HepG2 (cell line): ENCODE data around the gene PNMA6F. TPM values are rescaled to one million over a fixed set of nuclear protein-coding genes. Genes with fewer than 3 reads are reported as not detected.

Source experiments
- ATAC-seq: fragments of 200-7000 bp; cut with Tn5 transposase; 3 replicates; pipeline ENCODE4 v1.9.1; 2020; ENCODE audit warnings: mild to moderate bottlenecking, moderate library complexity
- BruUV-seq: library from RNA; stranded (reverse); fragments of 400-500 nt; replicated peaks from 2 replicates; lab custom pipeline; 2021; lab: Mats Ljungman, UMichigan
- CTCF ChIA-PET: fragments of 300-600 bp; formaldehyde crosslinking; extraction: SDS; loops from one replicate; lab custom pipeline; 2021; ENCODE audit warnings: low total read pairs, inconsistent platforms, low intra/inter-chr PET ratio; lab: Yijun Ruan, JAX
- POLR2A ChIA-PET: fragments of 350-600 bp; sonication (Branson Sonifier 250); formaldehyde crosslinking; loops from one replicate; lab custom pipeline; 2020; ENCODE audit warnings: antibody characterized with exemption, inconsistent platforms; lab: Yijun Ruan, JAX
- DNase-seq: peaks from one replicate; pipeline ENCODE4 v3.0.0-alpha.2; 2015; ENCODE audit warnings: low spot score
- FAIRE-seq: peaks from 3 replicates; lab custom pipeline; 2011; peaks lifted over from hg19 to GRCh38; lab: Jason Lieb, UNC
- H2AFZ ChIP-seq: one replicate; pipeline ENCODE4 v1.6.1; 2011; ENCODE audit warnings: low read length, inconsistent platforms
- H3K27ac ChIP-seq: fragments of 300-600 bp; 3 replicates; pipeline ENCODE4 v1.8.0; 2011; ENCODE audit warnings: mixed run types, mild to moderate bottlenecking, mixed read lengths, low read length, inconsistent platforms; ENCODE audit not compliant: insufficient read depth; ENCODE audit errors: extremely low read length
- H3K27me3 ChIP-seq, 2 experiments: fragments of 200-600 bp in 1 of 2; 2 replicates in 1 of 2; 3 replicates in 1 of 2; pipeline versions ENCODE4 v1.6.0 to v1.8.0; 2011; ENCODE audit warnings: low read length in 2 of 2, mild to moderate bottlenecking in 2 of 2, moderate library complexity in 2 of 2, inconsistent platforms in 1 of 2; ENCODE audit not compliant: insufficient read depth in 2 of 2, control insufficient read depth in 1 of 2
- H3K36me3 ChIP-seq, 2 experiments: fragments of 200-600 bp in 1 of 2; replicated peaks in 1 of 2; 2 replicates in 1 of 2; 3 replicates in 1 of 2; pipeline versions ENCODE4 v1.5.1 to v1.8.0; 2011; ENCODE audit warnings: low read length in 2 of 2, inconsistent platforms in 1 of 2; ENCODE audit not compliant: insufficient read depth in 2 of 2, control insufficient read depth in 1 of 2
- H3K4me1 ChIP-seq: 2 replicates; pipeline ENCODE4 v1.5.1; 2012; ENCODE audit warnings: low read length, inconsistent platforms; ENCODE audit not compliant: insufficient read depth
- H3K4me2 ChIP-seq: 2 replicates; pipeline ENCODE4 v1.6.0; 2011; ENCODE audit warnings: low read depth, low read length, inconsistent platforms
- H3K4me3 ChIP-seq, 3 experiments: fragments of 200-600 bp in 1 of 3; sonication (generic), shearing (Covaris generic) in 1 of 3; replicated peaks in 1 of 3; 2 replicates each; pipeline ENCODE4 v1.5.1; 2011 to 2016; ENCODE audit warnings: low read length in 3 of 3, inconsistent platforms in 2 of 3, low read depth in 2 of 3, mild to moderate bottlenecking in 2 of 3, control low read depth in 1 of 3, mixed read lengths in 1 of 3; ENCODE audit not compliant: insufficient read depth in 1 of 3
- H3K79me2 ChIP-seq: one replicate; pipeline ENCODE4 v1.6.1; 2011; ENCODE audit warnings: low read length, inconsistent platforms; ENCODE audit not compliant: insufficient read depth
- H3K9ac ChIP-seq: 2 replicates; pipeline ENCODE4 v1.6.0; 2011; ENCODE audit warnings: mild to moderate bottlenecking, low read depth, low read length, inconsistent platforms; ENCODE audit not compliant: insufficient read depth
- H3K9me3 ChIP-seq: 2 replicates; pipeline ENCODE4 v1.5.1; 2012; ENCODE audit warnings: mild to moderate bottlenecking, low read length
- H4K20me1 ChIP-seq: 2 replicates; pipeline ENCODE4 v1.6.0; 2011; ENCODE audit warnings: inconsistent platforms, mild to moderate bottlenecking, low read length, moderate library complexity; ENCODE audit not compliant: insufficient read depth
- BCL3 ChIP-seq: sonication (generic); formaldehyde crosslinking; IDR thresholded peaks from 2 replicates; pipeline ENCODE4 v1.5.1; 2020; ENCODE audit warnings: mild to moderate bottlenecking, missing genetic modification reagents, moderate library complexity
- KLF13 ChIP-seq: sonication (generic); formaldehyde crosslinking; IDR thresholded peaks from 2 replicates; pipeline ENCODE4 v1.4.0; 2020; ENCODE audit warnings: mild to moderate bottlenecking, missing genetic modification reagents
- PRDM15 ChIP-seq: sonication (generic); formaldehyde crosslinking; IDR thresholded peaks from 2 replicates; pipeline ENCODE4 v1.4.0; 2020; ENCODE audit warnings: missing genetic modification reagents
- YY1 ChIP-seq: IDR thresholded peaks from 2 replicates; pipeline ENCODE4 v1.6.1; 2011; ENCODE audit warnings: low read length, low read depth, moderate library complexity, mild to moderate bottlenecking; ENCODE audit not compliant: insufficient read depth, insufficient replicate concordance
- ZNF317 ChIP-seq: sonication (generic); formaldehyde crosslinking; IDR thresholded peaks from 2 replicates; pipeline ENCODE4 v1.5.0; 2020; ENCODE audit warnings: mild to moderate bottlenecking, missing genetic modification reagents
- WGBS: methylation state at CpG from one replicate; pipeline ENCODE4 v1.1.6; 2017; ENCODE audit warnings: low lambda C conversion rate; 5-methylcytosine and 5-hydroxymethylcytosine counted together
- in situ Hi-C: cut with HindIII; loops from 2 replicates; pipeline ENCODE4 v1.10.0; 2017; ENCODE audit warnings: low pct_unique_long_range_greater_than_20kb; ENCODE audit not compliant: extremely low pct_ligation_motif_present
- intact Hi-C: fragments of 100-400 bp; cut with micrococcal nuclease; formaldehyde crosslinking; loops from one replicate; pipeline ENCODE4 v1.10.0; 2022; ENCODE audit not compliant: unreplicated experiment
- polyA plus RNA-seq, 8 experiments: library from polyadenylated mRNA; depleted of rRNA in 3 of 8; stranded (reverse) in 7 of 8; unstranded in 1 of 8; fragments of >200 nt; fragmentation: Illumina TruSeq in 4 of 8; extraction: Trizol in 4 of 8; gene quantifications; 2 replicates each; pipeline versions ENCODE4 v1.2.1 to v1.2.3, GENCODE V29; 2011 to 2016; ENCODE audit warnings: low read depth in 4 of 8, missing spikeins in 1 of 8, mixed read lengths in 1 of 8; ENCODE audit not compliant: insufficient read depth in 1 of 8
- total RNA-seq, 5 experiments: library from RNA; depleted of rRNA; stranded (reverse); fragments of >200 nt; fragmentation: Illumina TruSeq; extraction: Trizol; gene quantifications; 2 replicates each; pipeline ENCODE4 v1.2.3, GENCODE V29; 2016; ENCODE audit warnings: low read depth in 1 of 5

PNMA6F gene
- total and polyA plus RNA-seq, 2 of the 13 experiments (the other 11 are each of a cell fraction or from before 2014, with no cell fraction given): not detected

- no peak for TF ChIP-seq ZNF317 (CRISPR knock-in tag)
- no peak for TF ChIP-seq BCL3 (CRISPR knock-in tag)
- TF ChIP-seq PRDM15 (CRISPR knock-in tag): no peak
- TF ChIP-seq, all 625 proteins: peak for 0
These were observed 8.7 kb downstream of the PNMA6F start (continued) for GRCh38 chrX:153312842-153313241.

- WGBS: 0% methylated on average over 1 of the region's 5 CpGs
- no peaks in the 10 kb centered on the region for H3K27me3 ChIP-seq
- CTCF ChIA-PET: no interaction called here
- in situ Hi-C loops: no loop called here
- H3K9ac ChIP-seq: no peak overlapping the region
- H3K27ac ChIP-seq: no peak overlapping the region
- no peaks in the 10 kb centered on the region for H3K79me2 ChIP-seq
- ATAC-seq: no peak
- intact Hi-C loops: no loop called here
- H3K4me1 ChIP-seq: no peaks in the 10 kb centered on the region
- H3K9me3 ChIP-seq: no peaks in the 10 kb centered on the region
- H2AFZ ChIP-seq: no peak overlapping the region
- no peaks in the 10 kb centered on the region for H4K20me1 ChIP-seq
- no peak for DNase-seq
- no peak overlapping the region for H3K4me3 ChIP-seq
- FAIRE-seq: no peak
- BruUV-seq: no TSS peak
- H3K4me2 ChIP-seq: no peak overlapping the region
- TF ChIP-seq KLF13 (no peak), YY1 (no peak)
- H3K36me3 ChIP-seq: no peaks in the 10 kb centered on the region
- POLR2A ChIA-PET: no interaction called here
These were observed 9.5 kb downstream of the PNMA6F start for GRCh38 chrX:153312041-153312440.
